ENCODE measurements around the gene SAMD13.

SAMD13 gene

GRCh38 chr1:84374991-84375696, 73.6 kb downstream of the SAMD13 start:
- peak; percentile 21 for DNase-seq

- peak; percentile 22 for DNase-seq
These were observed 74.7 kb downstream of the SAMD13 start for GRCh38 chr1:84376000-84376910.

GRCh38 chr1:84377480-84378095, 76.1 kb downstream of the SAMD13 start:
- DNase-seq = peak; percentile 79

- no peak for DNase-seq
These were observed 77.8 kb downstream of the SAMD13 start for GRCh38 chr1:84379138-84379916.

GRCh38 chr1:84379917-84380180, 78.3 kb downstream of the SAMD13 start:
- DNase-seq = no peak

- no peak for DNase-seq
These were observed 80.6 kb downstream of the SAMD13 start for GRCh38 chr1:84382127-84382526.

GRCh38 chr1:84385347-84385746, 83.8 kb downstream of the SAMD13 start:
- no peak for DNase-seq

- no peak for DNase-seq
These were observed 85.4 kb downstream of the SAMD13 start for GRCh38 chr1:84386716-84387479.

GRCh38 chr1:84387480-84388163, 86.1 kb downstream of the SAMD13 start:
- DNase-seq = no peak

- no peak for DNase-seq
These were observed 88.7 kb downstream of the SAMD13 start for GRCh38 chr1:84390226-84390625.

GRCh38 chr1:84398175-84399155, 97.0 kb downstream of the SAMD13 start, which contains the start of gene DNASE2B:
Gene DNASE2B, plus strand, starts transcription at chr1:84398484. Its CDS starts 81 bp downstream, at chr1:84398565.
- DNase-seq = no peak

All from femur (tissue), 1 donor.